ENCODE data around the gene TMPRSS11A.

TMPRSS11A gene

DNA sequence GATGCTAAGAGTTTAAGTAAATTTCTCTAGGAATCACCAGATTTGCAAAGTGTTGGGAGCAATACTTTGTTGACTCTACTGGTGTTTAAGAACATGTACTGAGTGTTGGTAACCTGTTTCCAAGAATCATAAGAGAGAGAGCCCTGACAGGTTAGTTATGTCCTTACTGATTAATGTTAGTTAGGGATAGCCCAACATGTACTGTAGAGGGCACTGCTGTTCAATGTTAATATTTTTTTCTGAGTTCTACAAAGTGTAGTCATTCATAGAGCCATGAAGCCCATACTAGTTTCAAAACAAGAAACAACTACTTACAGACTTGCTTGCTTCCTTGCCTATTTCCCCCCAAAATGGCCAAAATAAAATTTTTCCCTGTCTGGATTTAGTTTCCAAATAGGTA lies 91.4 kb downstream of the TMPRSS11A start:
- DNase-seq (ENCODE audit: low spot score): peak; percentile 37

DNA sequence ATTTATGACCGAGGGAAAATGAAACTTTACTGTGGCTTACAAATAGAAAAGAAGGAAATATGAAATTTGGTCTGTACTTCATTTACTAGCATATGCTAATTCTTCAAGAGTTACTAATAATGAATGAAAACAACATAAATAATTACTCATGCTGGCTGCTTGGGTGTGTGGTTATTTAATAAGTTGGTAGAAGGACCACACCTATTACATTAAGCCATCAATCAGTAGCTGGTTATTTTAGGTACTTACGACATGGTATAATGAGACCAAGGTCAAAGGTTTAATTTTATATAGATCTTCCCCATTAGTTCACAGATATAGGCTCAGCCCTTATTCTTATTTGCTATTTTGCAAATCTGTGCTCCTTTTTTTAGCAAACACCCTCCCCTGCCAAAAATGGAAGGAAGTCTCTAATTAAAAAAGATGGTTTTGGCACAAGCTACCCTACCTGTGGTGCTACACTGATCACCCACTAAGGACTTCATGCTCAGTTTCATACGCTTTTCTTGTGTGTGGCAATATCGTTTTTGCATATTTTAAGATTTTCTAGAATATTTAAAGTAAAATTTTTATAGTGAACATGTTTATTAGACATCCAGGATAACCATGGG lies 93.6 kb downstream of the TMPRSS11A start:
- DNase-seq (ENCODE audit: low spot score): no peak

DNA sequence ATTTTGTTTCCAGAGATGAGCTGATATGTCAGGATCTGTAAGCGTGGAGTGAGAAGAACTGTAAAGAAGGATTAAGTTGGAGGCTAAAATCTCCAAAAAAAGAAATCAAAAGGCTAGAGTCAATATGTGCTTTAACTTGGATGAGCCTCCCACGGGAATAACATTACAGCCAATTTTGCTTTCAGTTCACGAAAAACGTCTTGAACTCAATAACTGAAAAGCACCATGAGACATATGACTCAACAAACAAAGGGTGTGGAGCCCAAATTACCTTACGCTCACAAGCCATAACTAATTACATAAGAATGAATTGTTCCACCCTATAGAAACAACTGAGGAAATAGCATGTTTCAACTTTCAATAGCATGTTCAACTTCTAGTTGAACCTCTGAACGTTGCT lies 101.8 kb downstream of the TMPRSS11A start:
- DNase-seq (ENCODE audit: low spot score): no peak
